Heart right ventricle (tissue), 16 donors: ENCODE data around the gene DSE. TPM values are rescaled to one million over a fixed set of nuclear protein-coding genes. Genes with fewer than 3 reads are reported as not detected.

Experiments used
- ATAC-seq, 8 donors: fragments of 200-7000 bp; cut with Tn5 transposase; one replicate each; pipeline ENCODE4 v1.9.1; 2020; ENCODE audit warnings: mild to moderate bottlenecking in 8 of 8, moderate library complexity in 8 of 8, moderate number of reproducible peaks in 1 of 8
- DNase-seq, 2 donors: peaks; one replicate each; pipeline ENCODE4 v3.0.0-alpha.2; 2020
- H3K27ac ChIP-seq, 10 donors: fragments of 200-600 bp; sonication (generic) in 2 of 10; one replicate each; pipeline versions ENCODE4 v1.5.0 to v1.8.0; 2020 to 2022; ENCODE audit warnings: mild to moderate bottlenecking in 3 of 10
- H3K27me3 ChIP-seq, 7 donors: fragments of 200-600 bp; one replicate each; pipeline ENCODE4 v1.8.0; 2021 to 2022; ENCODE audit warnings: mild to moderate bottlenecking in 2 of 7
- H3K36me3 ChIP-seq, 9 donors: fragments of 200-600 bp; sonication (generic) in 1 of 9; one replicate each; pipeline versions ENCODE4 v1.5.0 to v1.8.0; 2020 to 2022; ENCODE audit warnings: mild to moderate bottlenecking in 2 of 9
- H3K4me1 ChIP-seq, 9 donors: fragments of 200-600 bp; sonication (generic) in 1 of 9; one replicate each; pipeline versions ENCODE4 v1.5.0 to v1.8.0; 2020 to 2022; ENCODE audit warnings: mild to moderate bottlenecking in 4 of 9
- H3K4me3 ChIP-seq, 10 donors: fragments of 200-600 bp; sonication (generic) in 2 of 10; one replicate each; pipeline versions ENCODE4 v1.5.0 to v1.8.0; 2020 to 2022; ENCODE audit warnings: mild to moderate bottlenecking in 7 of 10, moderate library complexity in 2 of 10
- H3K9me3 ChIP-seq, 11 donors: fragments of 200-600 bp in 10 of 11; sonication (generic) in 2 of 11; one replicate each; pipeline versions ENCODE4 v1.5.0 to v1.8.0; 2013 to 2022; ENCODE audit warnings: mild to moderate bottlenecking in 2 of 11, control low read depth in 1 of 11, moderate library complexity in 1 of 11
- WGBS, 2 donors: extraction: QIAGEN DNeasy Blood & Tissue Kit; methylation state at CpG; one replicate each; pipeline ENCODE4 v1.1.7; 2013; ENCODE audit warnings: inconsistent platforms in 1 of 2; 5-methylcytosine and 5-hydroxymethylcytosine counted together
- intact Hi-C, 10 donors: fragments of 100-400 bp; cut with DNase I; formaldehyde crosslinking; loops; one replicate each; pipeline versions ENCODE4 v1.11.1 to v1.14.2; 2022
- polyA plus RNA-seq, 2 donors: library from polyadenylated mRNA; stranded (reverse); fragments of 200-250 nt; gene quantifications; one replicate each; pipeline ENCODE4 v1.2.3, GENCODE V29; 2013
- total RNA-seq, 10 donors: library from RNA; stranded (reverse); fragmentation: NEBNext Ultra II Directional in 3 of 10; extraction: Animal tissue kit (Norgen Biotek cat#: 25700) in 3 of 10; gene quantifications; one replicate each; pipeline versions ENCODE4 v1.2.1 to v1.2.4, GENCODE V29; 2021 to 2023
- TF ChIP-seq, protein P1 (sequence below), 9 donors: fragments of 200-600 bp; sonication (generic) in 2 of 9; IDR thresholded peaks; one replicate each; pipeline versions ENCODE4 v1.5.0 to v1.8.0; 2021 to 2022; ENCODE audit warnings: antibody characterized with exemption in 9 of 9, mild to moderate bottlenecking in 5 of 9, moderate library complexity in 1 of 9
- donor health status: Arrhythmogenic right ventricular cardiomyopathy.
- donor health status: ischemic (EF 13 %, LVEDD 7.1; RV severe dilation, severe dysfunction).
- donor health status: healthy with polysubstance abuse.
- donor health status: DM: no; HTN: yes; CAD: no.
- donor health status: DM: no; HTN: no; CAD: no.
- donor health status: ischemic (EF 25% LVEDD 6.9; RV normal size, moderate dysfunction).
- donor health status: ischemic (EF 25% LVEDD 5.7; RV mildly dilated, moderate dysfunction).
- donor health status: healthy.
- donor health status: DM: yes; HTN: yes; CAD: no.
- donor health status: Ischemic cardiomyopathy.
- donor health status: ischemic (EF 35%, LVEDD 5.7; RV mildly dilated, moderate dysfunction).
- donor health status: nonischemic (EF 11% LVEDD 7.7; RV severe dilation, severe dysfunction).
- donor health status: DM: yes; HTN: yes; CAD: no.
- donor health status: PGD.
- donor health status: ischemic (EF 29% LVEDD 5.4; RV normal size, mild dysfunction).
- donor health status: nonischemic (EF 23%, LVEDD 6.1; RV moderate dilation, normal function).

Gene DSE
- total and polyA plus RNA-seq, 12 donors = 3.8 to 25.4 (median 11.3) TPM

DNA sequence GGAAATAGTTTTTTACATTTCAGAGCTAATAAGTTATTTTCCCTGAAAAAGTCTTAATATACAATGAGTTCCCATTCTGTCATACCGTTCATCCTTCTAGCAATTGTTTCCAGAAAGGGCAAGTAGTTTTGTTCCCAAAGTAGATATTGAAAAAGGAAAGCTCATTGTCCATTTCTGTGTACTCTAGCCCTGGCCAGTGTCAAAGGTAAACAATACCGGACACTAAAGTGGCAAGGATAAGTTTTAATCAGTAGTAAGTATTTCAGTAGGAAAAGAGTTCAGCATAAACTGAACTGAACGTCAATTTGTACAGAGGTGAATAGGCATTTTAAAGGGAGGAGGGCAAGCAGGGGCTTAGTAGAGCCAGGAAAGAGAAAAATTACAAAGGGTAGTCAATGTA, 46.9 kb downstream of the DSE start:
- no peaks in the 10 kb centered on the region for H3K9me3 ChIP-seq
- no peak overlapping the region for H3K27ac ChIP-seq
- no peaks in the 10 kb centered on the region for H3K27me3 ChIP-seq
- no peak for ATAC-seq
- H3K4me1 ChIP-seq = peaks cover under 1 to 27% (median 9%) of the 10 kb centered on the region in 9 donors
- DNase-seq = no peak
- TF ChIP-seq, protein P1, sequence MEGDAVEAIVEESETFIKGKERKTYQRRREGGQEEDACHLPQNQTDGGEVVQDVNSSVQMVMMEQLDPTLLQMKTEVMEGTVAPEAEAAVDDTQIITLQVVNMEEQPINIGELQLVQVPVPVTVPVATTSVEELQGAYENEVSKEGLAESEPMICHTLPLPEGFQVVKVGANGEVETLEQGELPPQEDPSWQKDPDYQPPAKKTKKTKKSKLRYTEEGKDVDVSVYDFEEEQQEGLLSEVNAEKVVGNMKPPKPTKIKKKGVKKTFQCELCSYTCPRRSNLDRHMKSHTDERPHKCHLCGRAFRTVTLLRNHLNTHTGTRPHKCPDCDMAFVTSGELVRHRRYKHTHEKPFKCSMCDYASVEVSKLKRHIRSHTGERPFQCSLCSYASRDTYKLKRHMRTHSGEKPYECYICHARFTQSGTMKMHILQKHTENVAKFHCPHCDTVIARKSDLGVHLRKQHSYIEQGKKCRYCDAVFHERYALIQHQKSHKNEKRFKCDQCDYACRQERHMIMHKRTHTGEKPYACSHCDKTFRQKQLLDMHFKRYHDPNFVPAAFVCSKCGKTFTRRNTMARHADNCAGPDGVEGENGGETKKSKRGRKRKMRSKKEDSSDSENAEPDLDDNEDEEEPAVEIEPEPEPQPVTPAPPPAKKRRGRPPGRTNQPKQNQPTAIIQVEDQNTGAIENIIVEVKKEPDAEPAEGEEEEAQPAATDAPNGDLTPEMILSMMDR (IDR thresholded peaks at IDR 0.05) = no peak
- H3K36me3 ChIP-seq = peaks cover 0 to 5% (median 0%) of the 10 kb centered on the region in 9 donors
- intact Hi-C loops = no loop called here
- H3K4me3 ChIP-seq = no peak overlapping the region
- WGBS, 2 donors = 81 to 83% methylated on average over 3 of the region's 3 CpGs

DNA sequence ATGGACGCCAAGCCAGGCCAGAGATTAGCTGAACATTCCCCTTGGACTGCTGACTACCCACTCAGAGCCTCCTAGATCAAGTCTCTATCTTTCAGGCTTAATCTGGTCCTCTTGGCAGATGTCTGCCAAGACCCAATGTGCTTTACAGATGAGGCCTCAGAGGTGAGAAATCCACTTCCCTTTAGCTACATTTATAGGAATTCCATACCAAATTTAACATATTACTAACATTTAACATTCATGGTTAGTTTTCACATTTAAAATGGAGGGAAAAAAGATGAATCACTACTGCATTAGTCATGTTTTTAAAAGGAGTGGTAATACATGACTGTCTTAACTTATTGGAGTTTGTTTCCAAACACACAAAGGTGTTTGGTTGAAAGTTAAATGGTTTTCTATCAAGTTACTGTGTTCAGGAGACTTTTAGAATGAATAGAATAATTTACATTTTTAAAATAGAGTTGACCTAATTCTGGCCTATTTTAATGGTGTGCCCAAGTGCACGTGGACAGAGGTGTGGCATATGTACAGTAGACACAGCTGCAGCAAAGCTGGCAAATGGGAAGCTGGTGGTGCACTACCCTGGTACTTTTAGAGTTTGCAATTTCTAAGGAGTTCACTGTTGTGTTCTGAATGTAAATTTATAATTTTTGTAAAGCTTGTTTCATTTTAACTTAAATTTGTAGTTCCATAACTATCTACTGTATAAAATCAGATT, 48.5 kb downstream of the DSE start:
- Histone ChIP-seq H3K27me3 (no peaks in the 10 kb centered on the region), H3K36me3 (peaks cover 0 to 5% (median 0%) of the 10 kb centered on the region in 9 donors), H3K4me1 (peaks cover 0 to 23% (median 6%) of the 10 kb centered on the region in 9 donors), H3K4me3 (no peak overlapping the region), H3K9me3 (no peaks in the 10 kb centered on the region), H3K27ac (no peak overlapping the region)
- DNase-seq (no peak), ATAC-seq (no peak)
- 49 to 68% methylated on average over 2 of the region's 2 CpGs for WGBS, 2 donors
- intact Hi-C loops = no loop called here
- TF ChIP-seq, protein P1 (IDR thresholded peaks at IDR 0.05) = no peak

DNA sequence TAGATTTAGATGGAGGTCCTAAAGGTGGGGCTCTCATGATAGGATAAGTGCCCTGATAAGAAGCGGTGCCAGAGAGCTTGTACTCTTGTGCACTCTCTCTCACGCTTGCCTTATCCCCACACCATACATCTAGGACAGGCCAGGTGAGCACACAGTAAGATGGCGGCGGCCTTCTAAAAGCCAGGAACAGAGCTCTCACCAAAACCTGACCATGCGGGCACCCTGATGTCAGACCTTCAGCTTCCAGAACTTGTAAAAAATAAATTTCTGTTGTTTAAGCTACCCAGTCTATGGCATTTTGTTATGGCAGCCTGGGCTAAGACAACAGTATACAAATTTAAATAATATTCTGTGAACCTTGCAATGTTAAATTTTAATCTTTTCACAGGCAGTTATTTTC, 49.6 kb downstream of the DSE start:
- intact Hi-C loops = no loop called here

DNA sequence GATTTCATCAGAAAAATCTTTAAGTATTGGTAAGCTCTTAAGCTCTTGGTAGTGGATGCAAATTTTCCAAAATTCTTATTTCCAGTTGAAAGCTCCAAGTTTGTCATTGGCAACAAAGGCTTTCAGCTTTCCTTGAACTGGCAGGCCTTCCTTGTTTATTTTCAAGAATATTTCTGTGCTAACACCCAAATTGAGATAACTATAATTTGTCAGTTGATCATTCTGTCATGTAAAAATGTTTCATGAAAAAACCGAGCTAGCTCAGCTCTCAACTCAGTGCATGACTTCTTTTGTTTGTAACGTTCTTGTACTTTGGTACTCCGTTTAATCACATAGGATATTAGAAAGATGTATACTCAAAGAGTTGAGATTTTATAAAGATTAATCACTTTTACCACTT, 51.5 kb downstream of the DSE start:
- WGBS, 2 donors = 39 to 52% methylated on average over 3 of the region's 3 CpGs

More for the DNA sequence above, 49.6 kb downstream of the DSE start:
- 92 to 96% methylated on average over 5 of the region's 5 CpGs for WGBS, 2 donors
- Histone ChIP-seq H3K4me3 (no peak overlapping the region), H3K9me3 (no peaks in the 10 kb centered on the region), H3K4me1 (peaks cover 0 to 23% (median 6%) of the 10 kb centered on the region in 9 donors), H3K36me3 (peaks cover 0 to under 1% (median 0%) of the 10 kb centered on the region in 9 donors), H3K27me3 (no peaks in the 10 kb centered on the region), H3K27ac (no peak overlapping the region)
- no peak for DNase-seq
- no peak for ATAC-seq
- TF ChIP-seq, protein P1 (IDR thresholded peaks at IDR 0.05) = no peak

More for the DNA sequence above, 51.5 kb downstream of the DSE start:
- Histone ChIP-seq H3K4me3 (no peak overlapping the region), H3K36me3 (peaks cover 0 to 12% (median 0%) of the 10 kb centered on the region in 9 donors), H3K9me3 (no peaks in the 10 kb centered on the region), H3K4me1 (peaks cover 0 to 23% (median 6%) of the 10 kb centered on the region in 9 donors), H3K27me3 (no peaks in the 10 kb centered on the region), H3K27ac (no peak overlapping the region)
- DNase-seq (no peak), ATAC-seq (no peak)
- TF ChIP-seq, protein P1 (IDR thresholded peaks at IDR 0.05) = no peak
- intact Hi-C loops = no loop called here
